ENCODE measurements around the gene TMPRSS15. TPM values are rescaled to one million over a fixed set of nuclear protein-coding genes. Genes with fewer than 3 reads are reported as not detected.

Gene TMPRSS15
- total and polyA plus RNA-seq, 9 donors: 0.38 TPM; not detected in 8

DNA sequence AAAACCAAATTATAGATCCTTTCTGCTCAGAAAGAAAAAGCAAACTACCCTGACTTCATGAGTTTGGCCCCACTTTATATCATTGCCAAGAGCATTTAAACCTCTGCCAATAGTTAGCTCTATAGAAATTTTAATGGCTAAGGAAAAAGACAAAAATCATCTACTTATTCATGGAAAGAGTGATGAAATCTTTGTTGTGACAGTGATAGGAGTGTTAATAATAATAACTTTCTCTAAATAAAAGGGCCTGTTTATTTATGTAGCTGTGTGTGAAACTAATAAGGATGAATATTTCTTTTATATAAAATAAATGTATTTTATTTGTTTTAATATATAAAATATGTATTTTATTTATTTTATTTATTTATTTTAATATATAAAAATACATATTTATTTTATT lies 152.5 kb downstream of the TMPRSS15 start:
- DNase-seq: no peak
- TF ChIP-seq POLR2A (IDR thresholded peaks at IDR 0.05) (no peak), EP300 (IDR thresholded peaks at IDR 0.05) (no peak)
- TF ChIP-seq, protein P1, sequence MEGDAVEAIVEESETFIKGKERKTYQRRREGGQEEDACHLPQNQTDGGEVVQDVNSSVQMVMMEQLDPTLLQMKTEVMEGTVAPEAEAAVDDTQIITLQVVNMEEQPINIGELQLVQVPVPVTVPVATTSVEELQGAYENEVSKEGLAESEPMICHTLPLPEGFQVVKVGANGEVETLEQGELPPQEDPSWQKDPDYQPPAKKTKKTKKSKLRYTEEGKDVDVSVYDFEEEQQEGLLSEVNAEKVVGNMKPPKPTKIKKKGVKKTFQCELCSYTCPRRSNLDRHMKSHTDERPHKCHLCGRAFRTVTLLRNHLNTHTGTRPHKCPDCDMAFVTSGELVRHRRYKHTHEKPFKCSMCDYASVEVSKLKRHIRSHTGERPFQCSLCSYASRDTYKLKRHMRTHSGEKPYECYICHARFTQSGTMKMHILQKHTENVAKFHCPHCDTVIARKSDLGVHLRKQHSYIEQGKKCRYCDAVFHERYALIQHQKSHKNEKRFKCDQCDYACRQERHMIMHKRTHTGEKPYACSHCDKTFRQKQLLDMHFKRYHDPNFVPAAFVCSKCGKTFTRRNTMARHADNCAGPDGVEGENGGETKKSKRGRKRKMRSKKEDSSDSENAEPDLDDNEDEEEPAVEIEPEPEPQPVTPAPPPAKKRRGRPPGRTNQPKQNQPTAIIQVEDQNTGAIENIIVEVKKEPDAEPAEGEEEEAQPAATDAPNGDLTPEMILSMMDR (IDR thresholded peaks at IDR 0.05): no peak
- Histone ChIP-seq H3K4me1 (ENCODE audit: insufficient read depth) (no peaks in the 10 kb centered on the region), H3K9me3 (no peaks in the 10 kb centered on the region), H3K27me3 (no peaks in the 10 kb centered on the region), H3K4me3 (no peak overlapping the region), H3K36me3 (no peaks in the 10 kb centered on the region), H3K27ac (no peak overlapping the region)
- intact Hi-C loops (cut with DNase I): no loop called here

DNA sequence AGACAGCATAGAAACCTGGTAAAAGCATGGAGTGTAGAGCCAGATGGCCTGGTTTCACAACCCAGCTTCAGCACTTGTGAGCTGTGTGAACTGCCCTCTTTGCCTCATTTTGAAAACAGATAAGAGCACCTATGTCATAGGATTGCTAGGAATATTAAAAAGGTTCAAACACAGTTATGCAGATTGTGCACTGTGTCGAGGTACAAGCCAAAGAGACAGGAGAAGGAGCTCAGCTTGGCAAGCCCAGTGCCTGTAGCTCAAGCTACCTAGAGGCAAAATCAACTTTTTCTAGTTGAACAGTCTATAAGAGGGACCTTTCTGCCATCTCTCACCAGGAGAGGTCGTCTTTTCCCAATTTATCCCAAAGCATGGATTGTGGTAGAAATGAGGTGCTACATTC lies 153.9 kb downstream of the TMPRSS15 start:
- no peak for TF ChIP-seq POLR2A (IDR thresholded peaks at IDR 0.05)
- no peak for TF ChIP-seq EP300 (IDR thresholded peaks at IDR 0.05)
- TF ChIP-seq, protein P1 (IDR thresholded peaks at IDR 0.05): no peak
- no peaks in the 10 kb centered on the region for H3K36me3 ChIP-seq
- H3K4me1 ChIP-seq (ENCODE audit: insufficient read depth): peaks cover 3% of the 10 kb centered on the region
- H3K9me3 ChIP-seq: no peaks in the 10 kb centered on the region
- no peak for DNase-seq
- 74 to 82% (median 77%) methylated on average over 2 of the region's 2 CpGs for WGBS, 3 donors
- no peak overlapping the region for H3K4me3 ChIP-seq
- no peak overlapping the region for H3K27ac ChIP-seq
- intact Hi-C loops (cut with DNase I): no loop called here
- H3K27me3 ChIP-seq: no peaks in the 10 kb centered on the region

- DNase-seq: no peak
- H3K4me1 ChIP-seq (ENCODE audit: insufficient read depth): peaks cover 3% of the 10 kb centered on the region
These were observed 155.4 kb downstream of the TMPRSS15 start for GRCh38 chr21:18248171-18248570.

DNA sequence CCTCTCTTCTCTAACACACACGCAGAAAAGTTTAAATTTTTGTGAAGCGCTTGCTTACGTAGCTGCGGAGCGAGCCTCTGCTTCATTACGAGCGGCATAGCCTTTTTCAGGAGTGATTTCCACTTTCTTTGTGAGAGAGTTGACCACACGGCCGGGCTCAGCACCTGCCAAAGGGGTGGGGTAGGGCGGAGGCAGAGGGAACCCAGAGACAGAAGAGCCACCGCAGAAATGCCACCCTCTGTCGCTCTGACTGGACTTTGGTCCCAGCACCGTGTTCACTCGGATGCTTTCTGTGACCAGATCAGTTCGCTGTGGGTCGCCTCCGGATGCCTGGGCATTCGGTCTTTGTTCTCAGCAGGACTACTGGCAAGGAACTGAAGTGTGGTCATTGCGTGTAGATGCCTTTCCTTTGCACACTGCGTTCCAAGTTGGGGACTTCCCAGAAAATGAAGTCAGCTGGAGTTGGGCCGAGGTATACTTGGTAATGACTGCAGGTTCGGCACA lies 158.1 kb downstream of the TMPRSS15 start:
- peak in 2 of 5 donors; percentile 11 to 13 for DNase-seq
- H3K27me3 ChIP-seq: no peaks in the 10 kb centered on the region
- H3K36me3 ChIP-seq: no peaks in the 10 kb centered on the region
- H3K4me1 ChIP-seq (ENCODE audit: insufficient read depth): peaks cover 3% of the 10 kb centered on the region
- WGBS, 3 donors: 10 to 18% (median 11%) methylated on average over 22 of the region's 22 CpGs
- no peaks in the 10 kb centered on the region for H3K9me3 ChIP-seq
- TF ChIP-seq EP300 (IDR thresholded peaks at IDR 0.05) (no peak), POLR2A (IDR thresholded peaks at IDR 0.05) (no peak)
- TF ChIP-seq, protein P1 (IDR thresholded peaks at IDR 0.05): no peak
- intact Hi-C loops (cut with DNase I): no loop called here
- no peak overlapping the region for H3K27ac ChIP-seq
- peak overlapping the region; percentile 19 for H3K4me3 ChIP-seq

More at GRCh38 chr21:18248171-18248570, 155.4 kb downstream of the TMPRSS15 start:
- no peak overlapping the region for H3K27ac ChIP-seq
- TF ChIP-seq POLR2A (IDR thresholded peaks at IDR 0.05): no peak
- TF ChIP-seq, protein P1 (IDR thresholded peaks at IDR 0.05): no peak
- no peak for TF ChIP-seq EP300 (IDR thresholded peaks at IDR 0.05)
- H3K4me3 ChIP-seq: no peak overlapping the region
- WGBS, 3 donors: 45 to 88% (median 79%) methylated on average over 1 of the region's 1 CpG
- no peaks in the 10 kb centered on the region for H3K9me3 ChIP-seq
- intact Hi-C loops (cut with DNase I): no loop called here
- no peaks in the 10 kb centered on the region for H3K36me3 ChIP-seq
- no peaks in the 10 kb centered on the region for H3K27me3 ChIP-seq
